Activated B cell treated with CpG ODN at 0.5 μM for 24 hours (primary cell): ENCODE measurements around the gene SEC62. TPM values are rescaled to one million over a fixed set of nuclear protein-coding genes. Genes with fewer than 3 reads are reported as not detected.

Experiments used
- ATAC-seq: fragments of 200-7000 bp; cut with Tn5 transposase; one replicate; pipeline ENCODE4 v1.10.0; 2021; ENCODE audit warnings: low read depth, mild to moderate bottlenecking, moderate library complexity
- CTCF ChIA-PET: fragments of 350-600 bp; sonication (Branson Sonifier 250); formaldehyde crosslinking; loops from one replicate; lab custom pipeline; 2021; ENCODE audit warnings: antibody characterized with exemption; lab: Charles Lee
- POLR2A ChIA-PET: fragments of 350-600 bp; sonication (Branson Sonifier 250); formaldehyde crosslinking; loops from one replicate; lab custom pipeline; 2021; ENCODE audit warnings: antibody characterized with exemption; lab: Charles Lee
- DNase-seq: peaks from one replicate; pipeline ENCODE4 v3.0.0; 2022
- H3K27ac Mint-ChIP-seq: one replicate; pipeline ENCODE4 v1.8.0; 2020; ENCODE audit warnings: mixed read lengths
- H3K27me3 Mint-ChIP-seq: one replicate; pipeline ENCODE4 v1.8.0; 2021; ENCODE audit warnings: mixed read lengths
- H3K36me3 Mint-ChIP-seq: one replicate; pipeline ENCODE4 v1.8.0; 2021; ENCODE audit warnings: low read depth, mixed read lengths
- H3K4me1 Mint-ChIP-seq: one replicate; pipeline ENCODE4 v1.8.0; 2021; ENCODE audit warnings: mixed read lengths
- H3K4me3 Mint-ChIP-seq: one replicate; pipeline ENCODE4 v1.8.0; 2020; ENCODE audit warnings: mild to moderate bottlenecking, mixed read lengths
- H3K9me3 Mint-ChIP-seq: one replicate; pipeline ENCODE4 v1.8.0; 2020; ENCODE audit warnings: mixed read lengths
- intact Hi-C: fragments of 100-400 bp; cut with micrococcal nuclease; formaldehyde crosslinking; loops from one replicate; pipeline ENCODE4 v1.15.1; 2024
- total RNA-seq: library from RNA; stranded (reverse); gene quantifications from 2 replicates; pipeline ENCODE4 v1.2.3, GENCODE V29; 2022
- TF ChIP-seq, protein P1 (sequence below): fragments of 200-600 bp; IDR thresholded peaks from one replicate; pipeline ENCODE4 v1.8.0; 2022; ENCODE audit warnings: antibody characterized with exemption, mild to moderate bottlenecking

The SEC62 gene
- total RNA-seq, 1 donor from 2014 or later: 165 TPM

DNA sequence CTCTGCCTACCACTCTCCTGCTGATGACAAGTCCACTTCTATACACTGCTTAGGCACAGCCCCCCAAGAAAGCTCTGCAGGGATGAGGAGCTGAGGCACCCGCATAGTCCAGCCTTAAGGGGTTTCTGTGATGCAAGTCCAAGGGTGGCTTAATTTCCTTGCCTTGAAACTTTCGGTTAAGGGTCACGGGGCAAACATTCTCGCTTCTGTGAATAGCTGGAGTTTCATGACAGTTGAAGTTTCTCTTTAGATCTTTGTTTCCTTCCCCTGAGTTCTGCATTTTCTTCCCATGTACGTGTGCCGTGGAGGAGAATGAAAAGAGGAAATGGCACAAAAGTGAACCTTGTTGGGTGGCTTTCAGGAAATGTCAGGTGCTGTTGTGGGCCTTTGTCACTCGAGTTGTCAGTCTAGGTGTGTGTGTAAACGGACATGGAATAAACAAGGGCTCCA lies 78.2 kb downstream of the SEC62 start:
- CTCF ChIA-PET: interaction anchor here (0.7 to 1.3 kb wide), 6 partner anchors 10 to 182 kb away, joined by 3 to 9 read pairs (median 3); no protein-coding TSS in a partner anchor
- ATAC-seq (peak; percentile 77), DNase-seq (peak; percentile 45)
- no peaks in the 10 kb centered on the region for H3K27me3 Mint-ChIP-seq
- TF ChIP-seq, protein P1, sequence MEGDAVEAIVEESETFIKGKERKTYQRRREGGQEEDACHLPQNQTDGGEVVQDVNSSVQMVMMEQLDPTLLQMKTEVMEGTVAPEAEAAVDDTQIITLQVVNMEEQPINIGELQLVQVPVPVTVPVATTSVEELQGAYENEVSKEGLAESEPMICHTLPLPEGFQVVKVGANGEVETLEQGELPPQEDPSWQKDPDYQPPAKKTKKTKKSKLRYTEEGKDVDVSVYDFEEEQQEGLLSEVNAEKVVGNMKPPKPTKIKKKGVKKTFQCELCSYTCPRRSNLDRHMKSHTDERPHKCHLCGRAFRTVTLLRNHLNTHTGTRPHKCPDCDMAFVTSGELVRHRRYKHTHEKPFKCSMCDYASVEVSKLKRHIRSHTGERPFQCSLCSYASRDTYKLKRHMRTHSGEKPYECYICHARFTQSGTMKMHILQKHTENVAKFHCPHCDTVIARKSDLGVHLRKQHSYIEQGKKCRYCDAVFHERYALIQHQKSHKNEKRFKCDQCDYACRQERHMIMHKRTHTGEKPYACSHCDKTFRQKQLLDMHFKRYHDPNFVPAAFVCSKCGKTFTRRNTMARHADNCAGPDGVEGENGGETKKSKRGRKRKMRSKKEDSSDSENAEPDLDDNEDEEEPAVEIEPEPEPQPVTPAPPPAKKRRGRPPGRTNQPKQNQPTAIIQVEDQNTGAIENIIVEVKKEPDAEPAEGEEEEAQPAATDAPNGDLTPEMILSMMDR: no peak
- no peaks in the 10 kb centered on the region for H3K9me3 Mint-ChIP-seq
- peaks cover 27% of the 10 kb centered on the region for H3K36me3 Mint-ChIP-seq
- peak overlapping the region; percentile 87 for H3K27ac Mint-ChIP-seq
- peaks cover 65% of the 10 kb centered on the region for H3K4me1 Mint-ChIP-seq
- intact Hi-C loops: loop anchor here (1.0 to 2.0 kb wide), 4 partner anchors 8 to 312 kb away; partner anchors contain the start of genes GPR160, LRRC34, LRRIQ4 and SKIL
- peak overlapping the region; percentile 64 for H3K4me3 Mint-ChIP-seq
- POLR2A ChIA-PET: interaction anchor here (0.6 to 5.4 kb wide), 16 partner anchors 11 to 311 kb away, joined by 3 to 121 read pairs (median 4); partner anchors contain the start of genes PHC3, SEC62 and TERC

DNA sequence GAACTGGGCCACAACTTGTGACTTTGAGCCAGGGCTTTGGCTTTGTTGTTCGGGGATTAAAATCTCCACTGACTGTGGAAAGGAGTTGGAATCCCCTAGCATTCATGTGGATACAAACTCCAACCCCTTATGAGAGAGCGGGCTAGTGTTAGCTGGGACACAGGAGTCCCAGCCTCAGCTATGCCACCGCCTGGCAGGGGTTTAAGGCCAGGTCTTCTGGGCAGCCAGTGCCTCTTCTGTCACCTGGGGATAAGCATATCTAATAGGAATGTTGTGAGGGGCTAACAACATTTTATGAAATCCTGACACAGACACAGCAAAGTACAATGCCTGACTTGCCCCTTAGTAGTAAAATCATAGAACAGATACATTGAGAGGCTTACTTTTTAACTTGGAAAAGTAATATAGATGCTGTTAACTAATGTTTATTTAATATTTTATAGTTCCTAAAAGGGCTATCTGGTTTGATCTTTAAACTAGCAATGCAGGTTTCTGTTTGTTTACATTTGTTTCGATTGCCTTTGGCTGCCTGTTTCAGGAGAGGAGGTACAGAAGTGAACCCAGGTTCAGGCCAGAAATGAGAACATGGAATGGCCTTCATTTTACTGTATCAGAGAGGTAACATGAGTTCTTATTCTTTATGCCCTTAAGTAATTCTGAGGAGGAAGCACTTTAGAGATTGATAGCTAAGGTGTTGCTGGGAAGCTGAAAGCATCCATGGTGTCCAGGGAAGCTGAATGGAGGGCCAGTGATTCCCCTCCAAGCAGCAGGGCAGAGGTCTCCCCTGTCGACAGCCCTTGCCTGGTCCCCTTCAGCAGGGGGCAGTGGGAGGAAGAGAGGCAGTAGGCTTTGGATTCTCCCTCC lies 79.9 kb downstream of the SEC62 start:
- DNase-seq (no peak), ATAC-seq (no peak)
- intact Hi-C loops: no loop called here
- TF ChIP-seq, protein P1: no peak
- Mint-ChIP-seq H3K27ac (peak overlapping the region; percentile 79), H3K9me3 (no peaks in the 10 kb centered on the region), H3K4me3 (no peak overlapping the region), H3K27me3 (no peaks in the 10 kb centered on the region), H3K36me3 (peaks cover 16% of the 10 kb centered on the region), H3K4me1 (peaks cover 55% of the 10 kb centered on the region)
- CTCF ChIA-PET: interaction anchor here (0.6 to 1.6 kb wide), 2 partner anchors 11 to 69 kb away, joined by 3 to 5 read pairs; no protein-coding TSS in a partner anchor
- POLR2A ChIA-PET: interaction anchor here (0.5 to 5.4 kb wide), 6 partner anchors 9 to 282 kb away, joined by 3 to 121 read pairs (median 8); partner anchors contain the start of genes SEC62 and TERC

DNA sequence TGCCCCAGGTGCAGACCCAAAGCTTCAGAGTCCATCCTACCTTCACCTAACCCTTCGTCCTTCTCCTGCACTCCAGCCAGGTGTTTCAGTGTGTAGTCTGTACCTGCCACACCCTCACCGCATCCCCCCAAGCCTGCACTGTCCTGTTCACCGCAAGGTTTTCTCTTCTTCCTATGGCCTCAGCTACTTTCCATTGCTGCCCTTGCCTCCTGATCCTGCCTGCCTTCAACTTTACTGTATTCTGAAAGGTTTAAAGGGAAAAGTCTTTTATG lies 80.5 kb downstream of the SEC62 start:
- no peak for ATAC-seq
- TF ChIP-seq, protein P1: no peak
- no peaks in the 10 kb centered on the region for H3K27me3 Mint-ChIP-seq
- DNase-seq: no peak
- ChIA-PET POLR2A (interaction anchor here (0.7 to 5.4 kb wide), 2 partner anchors 9 to 149 kb away, joined by 8 to 121 read pairs; no protein-coding TSS in a partner anchor), CTCF (interaction anchor here (1.6 kb wide), 1 partner anchor 11 kb away, joined by 5 read pairs; no protein-coding TSS in a partner anchor)
- H3K27ac Mint-ChIP-seq: peak overlapping the region; percentile 54
- no peak overlapping the region for H3K4me3 Mint-ChIP-seq
- no peaks in the 10 kb centered on the region for H3K9me3 Mint-ChIP-seq
- H3K4me1 Mint-ChIP-seq: peaks cover 49% of the 10 kb centered on the region
- intact Hi-C loops: no loop called here
- peaks cover 14% of the 10 kb centered on the region for H3K36me3 Mint-ChIP-seq

Other genes starting within 250 kb of the SEC62 start
- 2.5 and 8.4 TPM in 2 replicates for gene TERC, start 201.7 kb upstream of the SEC62 start, total RNA-seq
- gene ACTRT3, start 197.2 kb upstream of the SEC62 start, total RNA-seq: 0.42 and 0.49 TPM in 2 replicates
- 23.9 and 24.8 TPM in 2 replicates for gene MYNN, start 193.4 kb upstream of the SEC62 start, total RNA-seq
- gene LRRIQ4, start 153.9 kb upstream of the SEC62 start, total RNA-seq: 0.29 and 0.40 TPM in 2 replicates
- gene LRRC34, start 153.9 kb upstream of the SEC62 start, total RNA-seq: 4.2 and 5.7 TPM in 2 replicates
- not detected in 2 replicates for gene LRRC31, start 96.9 kb upstream of the SEC62 start, total RNA-seq
- gene SAMD7, start 55.2 kb upstream of the SEC62 start, total RNA-seq: 0.20 TPM in 1 of 2 replicates, not detected in the other
- gene GPR160, start 71.2 kb downstream of the SEC62 start, total RNA-seq: 63.2 and 65.5 TPM in 2 replicates
- gene PHC3, start 214.9 kb downstream of the SEC62 start, total RNA-seq: 105 TPM in 2 replicates